Activated T-helper 17 cell treated with anti-CD3 and anti-CD28 coated beads, Interleukin-2, amount 50 U/mL, for 72 hours (primary cell): ENCODE measurements around the gene IL25. TPM values are rescaled to one million over a fixed set of nuclear protein-coding genes. Genes with fewer than 3 reads are reported as not detected.

Experiments used
- ATAC-seq: fragments of 150-1000 bp; cut with Tn5 transposase; replicated peaks from 2 replicates; pipeline ENCODE4 v1.10.0; 2021; ENCODE audit warnings: mild to moderate bottlenecking, moderate library complexity
- H3K27ac Mint-ChIP-seq: one replicate; pipeline ENCODE4 v1.8.0; 2022; ENCODE audit warnings: mixed read lengths
- H3K27me3 Mint-ChIP-seq: one replicate; pipeline ENCODE4 v1.8.0; 2022; ENCODE audit warnings: mixed read lengths
- H3K36me3 Mint-ChIP-seq: one replicate; pipeline ENCODE4 v1.8.0; 2022; ENCODE audit warnings: low read depth, mild to moderate bottlenecking, mixed read lengths
- H3K4me1 Mint-ChIP-seq: one replicate; pipeline ENCODE4 v1.8.0; 2022; ENCODE audit warnings: mixed read lengths
- H3K4me3 Mint-ChIP-seq: one replicate; pipeline ENCODE4 v1.8.0; 2022; ENCODE audit warnings: mild to moderate bottlenecking, mixed read lengths
- H3K9me3 Mint-ChIP-seq: one replicate; pipeline ENCODE4 v1.8.0; 2022; ENCODE audit warnings: mixed read lengths
- total RNA-seq, 2 donors: library from RNA; stranded (reverse); gene quantifications; one replicate each; pipeline ENCODE4 v1.2.3, GENCODE V29; 2022

IL25 gene
- total RNA-seq, 2 donors from 2014 or later: not detected

- no peaks in the 10 kb centered on the region for H3K9me3 Mint-ChIP-seq
- ATAC-seq: no peak
- peaks cover 18% of the 10 kb centered on the region for H3K27me3 Mint-ChIP-seq
- H3K27ac Mint-ChIP-seq: no peak overlapping the region
- H3K4me3 Mint-ChIP-seq: no peak overlapping the region
- H3K36me3 Mint-ChIP-seq: no peaks in the 10 kb centered on the region
- no peaks in the 10 kb centered on the region for H3K4me1 Mint-ChIP-seq
These were observed 28.7 kb downstream of the IL25 start for GRCh38 chr14:23401291-23401690.

GRCh38 chr14:23402296-23403138 lies 29.9 kb downstream of the IL25 start:
- Mint-ChIP-seq H3K27ac (no peak overlapping the region), H3K4me1 (no peaks in the 10 kb centered on the region), H3K36me3 (no peaks in the 10 kb centered on the region), H3K27me3 (peaks cover 20% of the 10 kb centered on the region), H3K9me3 (no peaks in the 10 kb centered on the region), H3K4me3 (no peak overlapping the region)
- no peak for ATAC-seq

GRCh38 chr14:23403139-23403438 lies 30.5 kb downstream of the IL25 start:
- H3K4me1 Mint-ChIP-seq: no peaks in the 10 kb centered on the region
- ATAC-seq: no peak
- H3K27ac Mint-ChIP-seq: no peak overlapping the region
- H3K27me3 Mint-ChIP-seq: peaks cover 23% of the 10 kb centered on the region
- no peaks in the 10 kb centered on the region for H3K36me3 Mint-ChIP-seq
- H3K4me3 Mint-ChIP-seq: no peak overlapping the region
- H3K9me3 Mint-ChIP-seq: no peaks in the 10 kb centered on the region

- no peak for ATAC-seq
- H3K27ac Mint-ChIP-seq: no peak overlapping the region
- H3K4me1 Mint-ChIP-seq: no peaks in the 10 kb centered on the region
- H3K27me3 Mint-ChIP-seq: peaks cover 25% of the 10 kb centered on the region
- no peak overlapping the region for H3K4me3 Mint-ChIP-seq
- no peaks in the 10 kb centered on the region for H3K36me3 Mint-ChIP-seq
- H3K9me3 Mint-ChIP-seq: no peaks in the 10 kb centered on the region
These were observed 31.3 kb downstream of the IL25 start for GRCh38 chr14:23403908-23404307.

- Mint-ChIP-seq H3K9me3 (no peaks in the 10 kb centered on the region), H3K27ac (no peak overlapping the region), H3K4me1 (no peaks in the 10 kb centered on the region), H3K4me3 (no peak overlapping the region), H3K27me3 (peaks cover 26% of the 10 kb centered on the region), H3K36me3 (no peaks in the 10 kb centered on the region)
- no peak for ATAC-seq
These were observed 31.8 kb downstream of the IL25 start for GRCh38 chr14:23404331-23404900.

GRCh38 chr14:23405096-23405495 lies 32.5 kb downstream of the IL25 start:
- H3K36me3 Mint-ChIP-seq: no peaks in the 10 kb centered on the region
- peaks cover 26% of the 10 kb centered on the region for H3K27me3 Mint-ChIP-seq
- no peak overlapping the region for H3K4me3 Mint-ChIP-seq
- H3K9me3 Mint-ChIP-seq: no peaks in the 10 kb centered on the region
- no peak for ATAC-seq
- no peaks in the 10 kb centered on the region for H3K4me1 Mint-ChIP-seq
- H3K27ac Mint-ChIP-seq: no peak overlapping the region

GRCh38 chr14:23405516-23406025 lies 33.0 kb downstream of the IL25 start:
- Mint-ChIP-seq H3K9me3 (no peaks in the 10 kb centered on the region), H3K4me3 (no peak overlapping the region), H3K27ac (no peak overlapping the region), H3K27me3 (peaks cover 30% of the 10 kb centered on the region), H3K4me1 (no peaks in the 10 kb centered on the region), H3K36me3 (no peaks in the 10 kb centered on the region)
- no peak for ATAC-seq

- Mint-ChIP-seq H3K4me3 (no peak overlapping the region), H3K4me1 (no peaks in the 10 kb centered on the region)
- ATAC-seq: no peak
These were observed 33.6 kb downstream of the IL25 start for GRCh38 chr14:23406244-23406643.

GRCh38 chr14:23406725-23407355 lies 34.2 kb downstream of the IL25 start:
- H3K4me1 Mint-ChIP-seq: no peaks in the 10 kb centered on the region
- no peak overlapping the region for H3K27ac Mint-ChIP-seq
- no peak for ATAC-seq
- no peaks in the 10 kb centered on the region for H3K9me3 Mint-ChIP-seq
- H3K4me3 Mint-ChIP-seq: no peak overlapping the region
- H3K27me3 Mint-ChIP-seq: peaks cover 37% of the 10 kb centered on the region
- H3K36me3 Mint-ChIP-seq: no peaks in the 10 kb centered on the region

More at GRCh38 chr14:23406244-23406643, 33.6 kb downstream of the IL25 start:
- Mint-ChIP-seq H3K27me3 (peaks cover 35% of the 10 kb centered on the region), H3K27ac (no peak overlapping the region), H3K36me3 (no peaks in the 10 kb centered on the region), H3K9me3 (no peaks in the 10 kb centered on the region)

GRCh38 chr14:23407516-23408306 lies 35.1 kb downstream of the IL25 start, which contains the start of gene MYH6:
TSS of gene MYH6 (minus strand) at chr14:23408273. CDS start at chr14:23407223, 1,050 bp downstream.
- Mint-ChIP-seq H3K27me3 (peaks cover 35% of the 10 kb centered on the region), H3K27ac (no peak within 1 kb of the TSS), H3K4me3 (no peak within 1 kb of the TSS), H3K9me3 (no peaks in the 10 kb centered on the region), H3K4me1 (no peaks in the 10 kb centered on the region), H3K36me3 (no peaks in the 10 kb centered on the region)
- no peak for ATAC-seq

GRCh38 chr14:23408307-23408630 lies 35.7 kb downstream of the IL25 start:
- H3K27me3 Mint-ChIP-seq: peaks cover 29% of the 10 kb centered on the region
- no peak overlapping the region for H3K4me3 Mint-ChIP-seq
- no peaks in the 10 kb centered on the region for H3K9me3 Mint-ChIP-seq
- no peak overlapping the region for H3K27ac Mint-ChIP-seq
- no peak for ATAC-seq
- no peaks in the 10 kb centered on the region for H3K36me3 Mint-ChIP-seq
- no peaks in the 10 kb centered on the region for H3K4me1 Mint-ChIP-seq

GRCh38 chr14:23409475-23409874 lies 36.9 kb downstream of the IL25 start:
- H3K36me3 Mint-ChIP-seq: no peaks in the 10 kb centered on the region
- H3K9me3 Mint-ChIP-seq: no peaks in the 10 kb centered on the region
- no peak overlapping the region for H3K27ac Mint-ChIP-seq
- peak; percentile 53 for ATAC-seq
- no peak overlapping the region for H3K4me3 Mint-ChIP-seq
- peaks cover 30% of the 10 kb centered on the region for H3K27me3 Mint-ChIP-seq
- no peaks in the 10 kb centered on the region for H3K4me1 Mint-ChIP-seq

GRCh38 chr14:23409966-23410635 lies 37.5 kb downstream of the IL25 start:
- no peaks in the 10 kb centered on the region for H3K36me3 Mint-ChIP-seq
- peak overlapping the region; percentile 14 for H3K27ac Mint-ChIP-seq
- H3K4me3 Mint-ChIP-seq: no peak overlapping the region
- H3K4me1 Mint-ChIP-seq: no peaks in the 10 kb centered on the region
- no peak for ATAC-seq
- peaks cover 27% of the 10 kb centered on the region for H3K27me3 Mint-ChIP-seq
- H3K9me3 Mint-ChIP-seq: no peaks in the 10 kb centered on the region
